GM23248 (cell line): ENCODE data around the gene TRAF1. TPM values are rescaled to one million over a fixed set of nuclear protein-coding genes. Genes with fewer than 3 reads are reported as not detected.

Experiments used
- DNase-seq: peaks from one replicate; pipeline ENCODE4 v3.0.0-alpha.2; 2015
- H2AFZ ChIP-seq: fragments of 200-600 bp; sonication (generic); 2 replicates; pipeline ENCODE4 v1.6.1; 2016; ENCODE audit warnings: antibody characterized with exemption
- H3F3A ChIP-seq: fragments of 200-600 bp; sonication (generic); 2 replicates; pipeline ENCODE4 v1.6.1; 2016; ENCODE audit warnings: mild to moderate bottlenecking, antibody characterized with exemption, mixed run types; ENCODE audit not compliant: insufficient read depth
- H3K27ac ChIP-seq: fragments of 200-600 bp; sonication (generic); 2 replicates; pipeline ENCODE4 v1.5.1; 2016; ENCODE audit warnings: mild to moderate bottlenecking
- H3K27me3 ChIP-seq: fragments of 200-600 bp; sonication (generic); replicated peaks from 2 replicates; pipeline ENCODE4 v1.6.1; 2016; ENCODE audit warnings: mild to moderate bottlenecking; ENCODE audit not compliant: insufficient read depth
- H3K36me3 ChIP-seq: fragments of 200-600 bp; sonication (generic); 2 replicates; pipeline ENCODE4 v1.6.1; 2016; ENCODE audit warnings: low read depth, mild to moderate bottlenecking
- H3K4me1 ChIP-seq: fragments of 200-600 bp; sonication (generic); 2 replicates; pipeline ENCODE4 v1.6.1; 2016; ENCODE audit warnings: mild to moderate bottlenecking; ENCODE audit not compliant: insufficient read depth
- H3K4me2 ChIP-seq: fragments of 200-600 bp; sonication (generic); one replicate; pipeline ENCODE4 v1.6.1; 2016; ENCODE audit warnings: mild to moderate bottlenecking; ENCODE audit not compliant: unreplicated experiment
- H3K4me3 ChIP-seq: fragments of 200-600 bp; sonication (generic); 2 replicates; pipeline ENCODE4 v1.5.1; 2016; ENCODE audit warnings: mild to moderate bottlenecking
- H3K79me2 ChIP-seq: fragments of 200-600 bp; sonication (generic); 2 replicates; pipeline ENCODE4 v1.6.1; 2016; ENCODE audit warnings: mild to moderate bottlenecking; ENCODE audit not compliant: insufficient read depth
- H3K9ac ChIP-seq: fragments of 200-600 bp; sonication (generic); 2 replicates; pipeline ENCODE4 v1.6.1; 2016; ENCODE audit warnings: mild to moderate bottlenecking
- H3K9me2 ChIP-seq: fragments of 200-600 bp; sonication (generic); 2 replicates; pipeline ENCODE4 v1.6.1; 2016; ENCODE audit warnings: mixed run types, mild to moderate bottlenecking, moderate library complexity; ENCODE audit not compliant: insufficient read depth
- H3K9me3 ChIP-seq: fragments of 200-600 bp; sonication (generic); one replicate; pipeline ENCODE4 v1.6.1; 2017; ENCODE audit warnings: low read depth
- H4K20me1 ChIP-seq: fragments of 200-600 bp; sonication (generic); 2 replicates; pipeline ENCODE4 v1.6.0; 2016; ENCODE audit not compliant: insufficient read depth
- EZH2 ChIP-seq: fragments of 200-600 bp; sonication (generic); IDR thresholded peaks from 2 replicates; pipeline ENCODE4 v1.6.1; 2018; ENCODE audit warnings: antibody characterized with exemption, mild to moderate bottlenecking; ENCODE audit not compliant: insufficient read depth, poor library complexity, severe bottlenecking
- EZH2phosphoT487 ChIP-seq: fragments of 200-600 bp; sonication (generic); IDR thresholded peaks from 2 replicates; pipeline ENCODE4 v1.6.1; 2018; ENCODE audit warnings: antibody characterized with exemption, moderate library complexity, mild to moderate bottlenecking, low read depth; ENCODE audit not compliant: insufficient read depth
- WGBS, 2 experiments: methylation state at CpG; one replicate each; pipeline ENCODE4 v1.1.6; 2015 to 2017; ENCODE audit warnings: low lambda C conversion rate in 2 of 2, low coverage in 1 of 2; ENCODE audit errors: missing lambda C conversion rate in 2 of 2; 5-methylcytosine and 5-hydroxymethylcytosine counted together
- in situ Hi-C: fragments of 300-500 bp; cut with MboI; formaldehyde crosslinking; loops from 2 replicates; pipeline ENCODE4 v1.15.0; 2020
- polyA plus RNA-seq: library from polyadenylated mRNA; unstranded; fragments of >200 nt; fragmentation: Nextera tagmentation; extraction: Ambion mirVana; gene quantifications from 2 replicates; pipeline ENCODE4 v1.2.1, GENCODE V29; 2016
- total RNA-seq: library from RNA; depleted of rRNA; stranded (reverse); fragments of >200 nt; shearing (Covaris generic); gene quantifications from 2 replicates; pipeline ENCODE4 v1.2.3, GENCODE V29; 2014

TRAF1 gene
- total and polyA plus RNA-seq, 2 experiments from 2014 or later: 0.54 to 0.75 TPM

GRCh38 chr9:120918931-120919842 is 7.4 kb downstream of the TRAF1 start:
- Histone ChIP-seq H3K27me3 (no peaks in the 10 kb centered on the region), H3K4me3 (no peak overlapping the region), H3K36me3 (no peaks in the 10 kb centered on the region), H4K20me1 (no peaks in the 10 kb centered on the region), H3K9me2 (no peaks in the 10 kb centered on the region), H3K27ac (no peak overlapping the region), H2AFZ (peak overlapping the region; percentile 49), H3K4me2 (peak overlapping the region; percentile 23), H3K79me2 (no peaks in the 10 kb centered on the region), H3K4me1 (peaks cover 17% of the 10 kb centered on the region), H3K9ac (no peak overlapping the region), H3K9me3 (no peaks in the 10 kb centered on the region), H3F3A (peaks cover 3% of the 10 kb centered on the region; the same call in 1 of the 2 replicates)
- no peak for TF ChIP-seq EZH2phosphoT487
- TF ChIP-seq EZH2: no peak
- WGBS, 2 experiments: 57% methylated on average over 19 of the region's 20 CpGs
- in situ Hi-C loops: no loop called here
- DNase-seq: no peak

DNA sequence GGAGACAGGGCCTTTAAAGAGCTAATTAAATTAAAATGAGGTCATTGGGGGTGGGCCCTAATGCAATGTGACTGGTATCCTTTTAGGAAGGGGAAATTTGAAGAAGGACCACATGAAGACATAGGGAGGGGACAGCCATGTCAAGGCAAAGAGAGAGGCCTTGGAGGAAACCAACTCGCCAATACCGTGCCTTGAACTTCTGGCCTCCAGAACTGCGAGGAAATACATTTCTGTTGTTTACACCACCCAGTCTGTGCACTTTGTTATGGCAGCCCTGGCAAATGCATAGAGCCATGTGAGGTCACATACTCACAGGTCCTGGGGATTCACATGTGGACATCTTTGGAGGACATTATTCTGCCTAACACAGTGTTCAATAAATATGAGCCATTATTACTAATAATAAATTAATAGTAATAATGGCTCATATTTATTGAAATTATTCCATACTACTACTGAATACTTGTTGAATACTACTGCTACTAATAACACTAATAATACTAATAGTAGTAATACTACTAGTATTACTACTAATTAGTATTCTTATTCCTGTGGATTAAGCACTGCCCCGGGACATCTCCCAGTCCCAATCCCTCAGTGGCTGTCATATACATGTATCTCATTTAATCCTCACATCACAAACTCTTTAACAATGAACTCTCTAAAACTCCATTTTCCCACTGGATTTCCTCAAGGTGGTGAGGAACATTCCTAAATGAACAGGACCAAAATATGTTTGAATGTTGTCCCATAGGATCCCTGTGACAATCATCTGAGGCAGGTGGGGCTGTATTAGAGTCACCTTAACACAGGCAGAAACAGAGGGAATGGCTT is 8.4 kb downstream of the TRAF1 start:
- H2AFZ ChIP-seq: peak overlapping the region; percentile 49; the same call in 1 of the 2 replicates
- in situ Hi-C loops: no loop called here
- H3K9me2 ChIP-seq: no peaks in the 10 kb centered on the region
- no peak overlapping the region for H3K4me3 ChIP-seq
- no peaks in the 10 kb centered on the region for H3K79me2 ChIP-seq
- H3K27ac ChIP-seq: no peak overlapping the region
- no peaks in the 10 kb centered on the region for H3K36me3 ChIP-seq
- H3K9ac ChIP-seq: no peak overlapping the region
- 96 to 98% methylated on average over 4 of the region's 4 CpGs for WGBS, 2 experiments
- no peak overlapping the region for H3K4me2 ChIP-seq
- no peak for TF ChIP-seq EZH2
- no peak for TF ChIP-seq EZH2phosphoT487
- H3K9me3 ChIP-seq: no peaks in the 10 kb centered on the region
- peaks cover 17% of the 10 kb centered on the region for H3K4me1 ChIP-seq
- H3K27me3 ChIP-seq: no peaks in the 10 kb centered on the region
- H3F3A ChIP-seq: peaks cover 3% of the 10 kb centered on the region; the same call in 1 of the 2 replicates
- DNase-seq: no peak
- no peaks in the 10 kb centered on the region for H4K20me1 ChIP-seq

DNA sequence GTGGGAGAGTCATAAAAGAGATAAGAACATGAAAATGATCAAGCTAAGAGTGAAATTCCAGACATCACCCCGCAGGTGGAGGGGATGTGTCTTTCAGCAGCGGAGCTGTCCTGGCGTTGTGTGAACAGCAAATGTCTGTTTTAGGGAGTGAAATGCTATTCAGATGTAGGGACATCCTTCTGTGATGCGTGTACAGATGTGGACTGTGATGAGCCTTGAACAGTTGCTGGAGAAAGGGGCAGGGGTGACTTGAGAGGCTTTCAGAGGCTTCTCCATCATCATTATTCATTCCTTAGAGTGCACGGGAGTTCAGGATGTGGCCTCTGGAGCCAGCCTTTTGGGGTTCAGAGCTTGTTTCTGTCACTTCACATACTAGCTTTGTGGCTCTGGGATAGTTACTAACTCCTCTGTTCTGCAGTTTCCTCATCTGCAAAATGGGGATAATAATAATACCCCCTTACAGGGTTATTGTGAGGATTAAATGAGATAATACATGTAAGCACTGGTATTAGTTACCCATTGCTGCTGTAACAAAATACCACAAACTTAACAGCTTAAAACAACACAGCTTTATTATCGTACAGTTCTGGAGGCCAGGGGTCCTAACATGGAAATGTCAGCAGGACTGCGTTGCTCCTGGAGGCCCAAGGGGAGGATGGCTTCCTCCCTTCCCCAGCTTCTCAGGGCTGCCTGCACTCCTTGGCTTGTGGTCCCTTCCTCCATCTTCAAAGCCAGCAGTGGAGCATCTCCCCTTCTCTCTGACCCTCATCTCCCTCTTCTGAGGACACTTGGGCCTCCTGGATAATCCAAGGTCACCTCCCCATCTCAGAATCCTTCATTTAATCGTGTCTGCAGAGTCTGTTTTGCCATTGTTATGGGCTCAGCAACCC is 9.4 kb downstream of the TRAF1 start:
- Histone ChIP-seq H3K27me3 (no peaks in the 10 kb centered on the region), H4K20me1 (no peaks in the 10 kb centered on the region), H3K36me3 (no peaks in the 10 kb centered on the region), H3K4me1 (peaks cover 17% of the 10 kb centered on the region), H3K9me3 (no peaks in the 10 kb centered on the region), H3K79me2 (no peaks in the 10 kb centered on the region), H3K9ac (no peak overlapping the region), H3F3A (peaks cover 3% of the 10 kb centered on the region; the same call in 1 of the 2 replicates), H3K27ac (no peak overlapping the region), H3K4me2 (no peak overlapping the region), H3K4me3 (no peak overlapping the region), H3K9me2 (no peaks in the 10 kb centered on the region), H2AFZ (no peak overlapping the region)
- in situ Hi-C loops: no loop called here
- TF ChIP-seq EZH2 (no peak), EZH2phosphoT487 (no peak)
- 81 to 82% methylated on average over 8 of the region's 8 CpGs for WGBS, 2 experiments
- no peak for DNase-seq

- H3K4me1 ChIP-seq: peaks cover 17% of the 10 kb centered on the region
- in situ Hi-C loops: no loop called here
- DNase-seq: peak; percentile 71
- no peaks in the 10 kb centered on the region for H3K9me3 ChIP-seq
- no peaks in the 10 kb centered on the region for H3K27me3 ChIP-seq
- 6 to 9% methylated on average over 3 of the region's 3 CpGs for WGBS, 2 experiments
- H4K20me1 ChIP-seq: no peaks in the 10 kb centered on the region
- H3K9me2 ChIP-seq: no peaks in the 10 kb centered on the region
- H3K27ac ChIP-seq: no peak overlapping the region
- no peak overlapping the region for H3K4me3 ChIP-seq
- no peaks in the 10 kb centered on the region for H3K36me3 ChIP-seq
- no peaks in the 10 kb centered on the region for H3K79me2 ChIP-seq
- H2AFZ ChIP-seq: no peak overlapping the region
- TF ChIP-seq EZH2phosphoT487 (no peak), EZH2 (no peak)
- H3F3A ChIP-seq: peaks cover 3% of the 10 kb centered on the region; the same call in 1 of the 2 replicates
- no peak overlapping the region for H3K4me2 ChIP-seq
- no peak overlapping the region for H3K9ac ChIP-seq
These were observed 10.0 kb downstream of the TRAF1 start for GRCh38 chr9:120916588-120916987.
